Liver (tissue), 9 donors: ENCODE results near the gene LYRM4. TPM values are rescaled to one million over a fixed set of nuclear protein-coding genes. Genes with fewer than 3 reads are reported as not detected.

Experiments
- DNase-seq: peaks from one replicate; pipeline ENCODE4 v3.0.0-alpha.2; 2017; ENCODE audit warnings: low spot score
- H3K27ac ChIP-seq, 2 donors: one replicate each; pipeline ENCODE4 v1.7.0; 2013; ENCODE audit warnings: inconsistent platforms in 2 of 2, low read length in 2 of 2, control low read depth in 1 of 2, low read depth in 1 of 2, mild to moderate bottlenecking in 1 of 2
- H3K27me3 ChIP-seq, 4 donors: one replicate each; pipeline versions ENCODE4 v1.6.1 to v1.7.0; 2013; ENCODE audit warnings: low read length in 3 of 4, inconsistent platforms in 1 of 4, mild to moderate bottlenecking in 1 of 4, moderate library complexity in 1 of 4; ENCODE audit not compliant: control insufficient read depth in 4 of 4, insufficient read depth in 4 of 4
- H3K36me3 ChIP-seq, 4 donors: one replicate each; pipeline versions ENCODE4 v1.6.1 to v1.7.0; 2013; ENCODE audit warnings: low read length in 3 of 4, mild to moderate bottlenecking in 3 of 4, low read depth in 1 of 4, moderate library complexity in 1 of 4; ENCODE audit not compliant: control insufficient read depth in 4 of 4, insufficient read depth in 3 of 4
- H3K4me1 ChIP-seq, 4 donors: one replicate each; pipeline versions ENCODE4 v1.6.1 to v1.7.0; 2013; ENCODE audit warnings: low read length in 3 of 4, mild to moderate bottlenecking in 3 of 4, moderate library complexity in 1 of 4; ENCODE audit not compliant: control insufficient read depth in 4 of 4, insufficient read depth in 4 of 4
- H3K4me3 ChIP-seq, 3 donors: one replicate each; pipeline versions ENCODE4 v1.6.1 to v1.7.0; 2013; ENCODE audit warnings: low read length in 3 of 3, control low read depth in 1 of 3, low read depth in 1 of 3, mild to moderate bottlenecking in 1 of 3
- H3K9ac ChIP-seq, 2 donors: one replicate each; pipeline ENCODE4 v1.7.0; 2013; ENCODE audit warnings: low read length in 2 of 2, mild to moderate bottlenecking in 2 of 2, moderate library complexity in 2 of 2, control low read depth in 1 of 2, low read depth in 1 of 2
- H3K9me3 ChIP-seq, 4 donors: one replicate each; pipeline versions ENCODE4 v1.6.1 to v1.7.0; 2013; ENCODE audit warnings: low read length in 3 of 4; ENCODE audit not compliant: control insufficient read depth in 4 of 4
- EGR1 ChIP-seq, 2 donors: IDR thresholded peaks; 2 replicates each; pipeline ENCODE4 v1.6.1; 2016 to 2018; ENCODE audit warnings: antibody characterized with exemption in 2 of 2, low read depth in 2 of 2
- FOXA1 ChIP-seq: IDR thresholded peaks from 2 replicates; pipeline ENCODE4 v1.6.1; 2016; ENCODE audit warnings: antibody characterized with exemption
- GABPA ChIP-seq, 2 donors: IDR thresholded peaks in 1 of 2; conservative IDR thresholded peaks in 1 of 2; 2 replicates each; pipeline ENCODE4 v1.6.1; 2016; ENCODE audit warnings: antibody characterized with exemption in 2 of 2, mild to moderate bottlenecking in 1 of 2, moderate library complexity in 1 of 2
- NR2F2 ChIP-seq: IDR thresholded peaks from 2 replicates; pipeline ENCODE4 v1.6.1; 2016; ENCODE audit warnings: antibody characterized with exemption
- RAD21 ChIP-seq, 2 donors: IDR thresholded peaks; 2 replicates each; pipeline ENCODE4 v1.6.1; 2016; ENCODE audit warnings: antibody characterized with exemption in 2 of 2, mild to moderate bottlenecking in 2 of 2
- TAF1 ChIP-seq: conservative IDR thresholded peaks from 2 replicates; pipeline ENCODE4 v1.6.1; 2016; ENCODE audit warnings: antibody characterized with exemption, mild to moderate bottlenecking
- YY1 ChIP-seq: IDR thresholded peaks from 2 replicates; pipeline ENCODE4 v1.6.1; 2016; ENCODE audit warnings: antibody characterized with exemption, mild to moderate bottlenecking
- WGBS: extraction: QIAGEN DNeasy Blood & Tissue Kit; methylation state at CpG from one replicate; pipeline ENCODE4 v1.1.7; 2013; 5-methylcytosine and 5-hydroxymethylcytosine counted together
- polyA plus RNA-seq, 2 donors: library from polyadenylated mRNA; stranded (reverse) in 1 of 2; unstranded in 1 of 2; fragments of 200-250 nt in 1 of 2; fragments of >200 nt in 1 of 2; fragmentation: Nextera tagmentation in 1 of 2; extraction: Ambion mirVana in 1 of 2; gene quantifications; one replicate each; pipeline versions ENCODE4 v1.2.1 to v1.2.3, GENCODE V29; 2013 to 2015
- total RNA-seq, 2 donors: library from RNA; depleted of rRNA; stranded (reverse); fragments of >200 nt; gene quantifications; one replicate each; pipeline ENCODE4 v1.2.3, GENCODE V29; 2014
- TF ChIP-seq, protein P1 (sequence below): IDR thresholded peaks from 2 replicates; pipeline ENCODE4 v1.6.1; 2016; ENCODE audit warnings: antibody characterized with exemption, mild to moderate bottlenecking
- TF ChIP-seq, protein P2 (sequence below): fragments of 150-350 bp; IDR thresholded peaks from 2 replicates; pipeline ENCODE4 v1.5.1; 2017; ENCODE audit warnings: improper control_type of control experiment, low read depth, low read length; ENCODE audit not compliant: missing input control
- TF ChIP-seq, protein P3 (sequence below): IDR thresholded peaks from 2 replicates; pipeline ENCODE4 v1.6.1; 2016; ENCODE audit warnings: antibody characterized with exemption
- TF ChIP-seq, protein P4 (sequence below): IDR thresholded peaks from 2 replicates; pipeline ENCODE4 v1.6.1; 2016; ENCODE audit warnings: antibody characterized with exemption
- TF ChIP-seq, protein P5 (sequence below): IDR thresholded peaks from 2 replicates; pipeline ENCODE4 v1.6.1; 2016; ENCODE audit warnings: antibody characterized with exemption
- donor health status: healthy.
- donor health status: healthy.
- donor health status: healthy.
- donor health status: healthy.
- donor health status: healthy.

Gene LYRM4
- total and polyA plus RNA-seq, 4 donors = 4.4 to 13.1 (median 6.5) TPM

DNA sequence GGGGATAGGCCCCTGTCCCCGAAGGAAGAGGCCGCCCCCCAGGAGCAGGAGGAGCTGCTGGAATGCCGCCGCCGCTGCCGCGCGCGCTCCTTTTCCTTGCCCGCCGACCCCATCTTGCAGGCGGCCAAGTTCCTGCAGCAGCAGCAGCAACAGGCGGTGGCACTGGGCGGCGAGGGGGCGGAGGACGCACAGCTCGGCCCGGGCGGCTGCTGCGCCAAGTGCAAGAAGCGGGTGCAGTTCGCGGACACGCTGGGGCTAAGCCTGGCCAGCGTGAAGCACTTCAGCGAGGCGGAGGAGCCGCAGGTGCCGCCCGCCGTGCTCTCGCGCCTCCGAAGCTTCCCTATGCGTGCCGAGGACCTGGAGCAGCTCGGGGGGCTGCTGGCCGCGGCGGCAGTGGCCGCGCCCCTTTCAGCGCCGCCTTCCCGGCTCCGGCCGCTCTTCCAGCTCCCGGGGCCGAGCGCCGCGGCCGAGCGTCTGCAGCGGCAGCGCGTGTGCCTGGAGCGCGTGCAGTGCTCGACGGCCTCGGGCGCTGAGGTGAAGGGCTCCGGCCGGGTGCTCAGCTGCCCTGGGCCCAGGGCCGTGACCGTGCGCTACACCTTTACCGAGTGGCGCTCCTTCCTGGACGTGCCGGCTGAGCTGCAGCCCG, 175.0 kb downstream of the LYRM4 start:
- Histone ChIP-seq H3K4me3 (peak overlapping the region; percentile 35 to 71 (median 56)), H3K27ac (peak overlapping the region; percentile 75 to 90), H3K9me3 (no peaks in the 10 kb centered on the region), H3K36me3 (no peaks in the 10 kb centered on the region), H3K27me3 (no peaks in the 10 kb centered on the region), H3K4me1 (peaks cover 0 to 14% (median 13%) of the 10 kb centered on the region in 4 donors), H3K9ac (peak overlapping the region; percentile 21 to 74)
- peak; percentile 46 for DNase-seq
- no peak for TF ChIP-seq FOXA1
- TF ChIP-seq NR2F2 = no peak
- TF ChIP-seq, protein P1, sequence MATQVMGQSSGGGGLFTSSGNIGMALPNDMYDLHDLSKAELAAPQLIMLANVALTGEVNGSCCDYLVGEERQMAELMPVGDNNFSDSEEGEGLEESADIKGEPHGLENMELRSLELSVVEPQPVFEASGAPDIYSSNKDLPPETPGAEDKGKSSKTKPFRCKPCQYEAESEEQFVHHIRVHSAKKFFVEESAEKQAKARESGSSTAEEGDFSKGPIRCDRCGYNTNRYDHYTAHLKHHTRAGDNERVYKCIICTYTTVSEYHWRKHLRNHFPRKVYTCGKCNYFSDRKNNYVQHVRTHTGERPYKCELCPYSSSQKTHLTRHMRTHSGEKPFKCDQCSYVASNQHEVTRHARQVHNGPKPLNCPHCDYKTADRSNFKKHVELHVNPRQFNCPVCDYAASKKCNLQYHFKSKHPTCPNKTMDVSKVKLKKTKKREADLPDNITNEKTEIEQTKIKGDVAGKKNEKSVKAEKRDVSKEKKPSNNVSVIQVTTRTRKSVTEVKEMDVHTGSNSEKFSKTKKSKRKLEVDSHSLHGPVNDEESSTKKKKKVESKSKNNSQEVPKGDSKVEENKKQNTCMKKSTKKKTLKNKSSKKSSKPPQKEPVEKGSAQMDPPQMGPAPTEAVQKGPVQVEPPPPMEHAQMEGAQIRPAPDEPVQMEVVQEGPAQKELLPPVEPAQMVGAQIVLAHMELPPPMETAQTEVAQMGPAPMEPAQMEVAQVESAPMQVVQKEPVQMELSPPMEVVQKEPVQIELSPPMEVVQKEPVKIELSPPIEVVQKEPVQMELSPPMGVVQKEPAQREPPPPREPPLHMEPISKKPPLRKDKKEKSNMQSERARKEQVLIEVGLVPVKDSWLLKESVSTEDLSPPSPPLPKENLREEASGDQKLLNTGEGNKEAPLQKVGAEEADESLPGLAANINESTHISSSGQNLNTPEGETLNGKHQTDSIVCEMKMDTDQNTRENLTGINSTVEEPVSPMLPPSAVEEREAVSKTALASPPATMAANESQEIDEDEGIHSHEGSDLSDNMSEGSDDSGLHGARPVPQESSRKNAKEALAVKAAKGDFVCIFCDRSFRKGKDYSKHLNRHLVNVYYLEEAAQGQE = no peak
- no peak for TF ChIP-seq RAD21 (IDR thresholded peaks at IDR 0.05)
- TF ChIP-seq, protein P2, sequence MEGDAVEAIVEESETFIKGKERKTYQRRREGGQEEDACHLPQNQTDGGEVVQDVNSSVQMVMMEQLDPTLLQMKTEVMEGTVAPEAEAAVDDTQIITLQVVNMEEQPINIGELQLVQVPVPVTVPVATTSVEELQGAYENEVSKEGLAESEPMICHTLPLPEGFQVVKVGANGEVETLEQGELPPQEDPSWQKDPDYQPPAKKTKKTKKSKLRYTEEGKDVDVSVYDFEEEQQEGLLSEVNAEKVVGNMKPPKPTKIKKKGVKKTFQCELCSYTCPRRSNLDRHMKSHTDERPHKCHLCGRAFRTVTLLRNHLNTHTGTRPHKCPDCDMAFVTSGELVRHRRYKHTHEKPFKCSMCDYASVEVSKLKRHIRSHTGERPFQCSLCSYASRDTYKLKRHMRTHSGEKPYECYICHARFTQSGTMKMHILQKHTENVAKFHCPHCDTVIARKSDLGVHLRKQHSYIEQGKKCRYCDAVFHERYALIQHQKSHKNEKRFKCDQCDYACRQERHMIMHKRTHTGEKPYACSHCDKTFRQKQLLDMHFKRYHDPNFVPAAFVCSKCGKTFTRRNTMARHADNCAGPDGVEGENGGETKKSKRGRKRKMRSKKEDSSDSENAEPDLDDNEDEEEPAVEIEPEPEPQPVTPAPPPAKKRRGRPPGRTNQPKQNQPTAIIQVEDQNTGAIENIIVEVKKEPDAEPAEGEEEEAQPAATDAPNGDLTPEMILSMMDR = no peak
- TF ChIP-seq, protein P3, sequence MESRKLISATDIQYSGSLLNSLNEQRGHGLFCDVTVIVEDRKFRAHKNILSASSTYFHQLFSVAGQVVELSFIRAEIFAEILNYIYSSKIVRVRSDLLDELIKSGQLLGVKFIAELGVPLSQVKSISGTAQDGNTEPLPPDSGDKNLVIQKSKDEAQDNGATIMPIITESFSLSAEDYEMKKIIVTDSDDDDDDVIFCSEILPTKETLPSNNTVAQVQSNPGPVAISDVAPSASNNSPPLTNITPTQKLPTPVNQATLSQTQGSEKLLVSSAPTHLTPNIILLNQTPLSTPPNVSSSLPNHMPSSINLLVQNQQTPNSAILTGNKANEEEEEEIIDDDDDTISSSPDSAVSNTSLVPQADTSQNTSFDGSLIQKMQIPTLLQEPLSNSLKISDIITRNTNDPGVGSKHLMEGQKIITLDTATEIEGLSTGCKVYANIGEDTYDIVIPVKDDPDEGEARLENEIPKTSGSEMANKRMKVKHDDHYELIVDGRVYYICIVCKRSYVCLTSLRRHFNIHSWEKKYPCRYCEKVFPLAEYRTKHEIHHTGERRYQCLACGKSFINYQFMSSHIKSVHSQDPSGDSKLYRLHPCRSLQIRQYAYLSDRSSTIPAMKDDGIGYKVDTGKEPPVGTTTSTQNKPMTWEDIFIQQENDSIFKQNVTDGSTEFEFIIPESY = no peak
- no peak for TF ChIP-seq GABPA (IDR thresholded peaks at IDR 0.05 in 1 of 2, conservative IDR thresholded peaks at IDR 0.05 in 1 of 2)
- no peak for TF ChIP-seq YY1
- TF ChIP-seq TAF1 = no peak
- TF ChIP-seq, protein P4, sequence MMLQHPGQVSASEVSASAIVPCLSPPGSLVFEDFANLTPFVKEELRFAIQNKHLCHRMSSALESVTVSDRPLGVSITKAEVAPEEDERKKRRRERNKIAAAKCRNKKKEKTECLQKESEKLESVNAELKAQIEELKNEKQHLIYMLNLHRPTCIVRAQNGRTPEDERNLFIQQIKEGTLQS = no peak
- TF ChIP-seq EGR1 (IDR thresholded peaks at IDR 0.05; ENCODE audit: low read depth in 2 of 2) = no peak
- TF ChIP-seq, protein P5, sequence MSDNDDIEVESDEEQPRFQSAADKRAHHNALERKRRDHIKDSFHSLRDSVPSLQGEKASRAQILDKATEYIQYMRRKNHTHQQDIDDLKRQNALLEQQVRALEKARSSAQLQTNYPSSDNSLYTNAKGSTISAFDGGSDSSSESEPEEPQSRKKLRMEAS = no peak
- 5% methylated on average over 74 of the region's 74 CpGs for WGBS
